ENCODE measurements around the gene ZNF205. TPM values are rescaled to one million over a fixed set of nuclear protein-coding genes. Genes with fewer than 3 reads are reported as not detected.

The ZNF205 gene
- total and polyA plus RNA-seq, 8 donors = 0.87 to 27.5 (median 12.9) TPM

GRCh38 chr16:3140603-3141427 is 28.4 kb downstream of the ZNF205 start:
- no peaks in the 10 kb centered on the region for H3K27me3 ChIP-seq
- H3K4me3 ChIP-seq = no peak overlapping the region
- H3K9me3 ChIP-seq = no peaks in the 10 kb centered on the region
- intact Hi-C loops (cut with DNase I; ENCODE audit: low total_unique reads) = no loop called here
- WGBS, 5 donors = 94 to 96% (median 95%) methylated on average over 34 to 69 of the region's 69 CpGs
- no peak overlapping the region for H3K27ac ChIP-seq
- DNase-seq = no peak
- peaks cover 2 to 14% (median 8%) of the 10 kb centered on the region in 4 donors for H3K4me1 ChIP-seq
- TF ChIP-seq POLR2AphosphoS5 (IDR thresholded peaks at IDR 0.05) (no peak), EP300 (IDR thresholded peaks at IDR 0.05) (no peak), POLR2A (IDR thresholded peaks at IDR 0.05) (no peak)
- TF ChIP-seq, protein P1, sequence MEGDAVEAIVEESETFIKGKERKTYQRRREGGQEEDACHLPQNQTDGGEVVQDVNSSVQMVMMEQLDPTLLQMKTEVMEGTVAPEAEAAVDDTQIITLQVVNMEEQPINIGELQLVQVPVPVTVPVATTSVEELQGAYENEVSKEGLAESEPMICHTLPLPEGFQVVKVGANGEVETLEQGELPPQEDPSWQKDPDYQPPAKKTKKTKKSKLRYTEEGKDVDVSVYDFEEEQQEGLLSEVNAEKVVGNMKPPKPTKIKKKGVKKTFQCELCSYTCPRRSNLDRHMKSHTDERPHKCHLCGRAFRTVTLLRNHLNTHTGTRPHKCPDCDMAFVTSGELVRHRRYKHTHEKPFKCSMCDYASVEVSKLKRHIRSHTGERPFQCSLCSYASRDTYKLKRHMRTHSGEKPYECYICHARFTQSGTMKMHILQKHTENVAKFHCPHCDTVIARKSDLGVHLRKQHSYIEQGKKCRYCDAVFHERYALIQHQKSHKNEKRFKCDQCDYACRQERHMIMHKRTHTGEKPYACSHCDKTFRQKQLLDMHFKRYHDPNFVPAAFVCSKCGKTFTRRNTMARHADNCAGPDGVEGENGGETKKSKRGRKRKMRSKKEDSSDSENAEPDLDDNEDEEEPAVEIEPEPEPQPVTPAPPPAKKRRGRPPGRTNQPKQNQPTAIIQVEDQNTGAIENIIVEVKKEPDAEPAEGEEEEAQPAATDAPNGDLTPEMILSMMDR (IDR thresholded peaks at IDR 0.05) = no peak
- H3K36me3 ChIP-seq = peaks cover 24 to 62% (median 60%) of the 10 kb centered on the region in 4 donors

DNA sequence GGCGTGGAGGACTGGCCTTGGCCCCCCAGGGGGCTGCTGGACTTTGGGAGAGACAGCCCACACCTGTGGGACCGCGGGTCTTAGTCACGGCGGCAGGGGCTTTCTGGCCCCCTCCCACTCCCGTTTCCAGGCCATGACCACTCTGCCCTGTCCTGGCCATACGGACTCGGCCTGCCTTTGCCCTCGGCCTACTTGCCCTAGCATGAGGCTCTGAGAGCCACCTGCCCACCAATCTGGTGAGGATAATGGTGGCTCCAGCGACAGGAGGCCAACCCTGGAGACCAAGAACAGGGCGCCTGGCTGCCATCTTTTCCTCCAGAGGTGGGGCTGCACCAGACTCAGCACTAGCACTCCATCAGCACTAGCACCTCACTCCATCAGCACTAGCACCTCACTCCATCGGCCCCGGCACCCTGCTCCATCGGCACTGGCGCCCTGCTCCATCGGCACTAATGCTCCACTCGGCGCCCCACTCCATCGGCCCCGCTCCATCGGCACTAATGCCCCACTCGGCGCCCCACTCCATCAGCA is 29.5 kb downstream of the ZNF205 start:
- TF ChIP-seq, protein P1 (IDR thresholded peaks at IDR 0.05) = no peak
- TF ChIP-seq EP300 (IDR thresholded peaks at IDR 0.05) (no peak), POLR2A (IDR thresholded peaks at IDR 0.05) (no peak), POLR2AphosphoS5 (IDR thresholded peaks at IDR 0.05) (no peak)
- WGBS, 5 donors = 94 to 96% (median 95%) methylated on average over 16 to 23 of the region's 23 CpGs
- no peak overlapping the region for H3K4me3 ChIP-seq
- H3K36me3 ChIP-seq = peaks cover 24 to 62% (median 60%) of the 10 kb centered on the region in 4 donors
- intact Hi-C loops (cut with DNase I; ENCODE audit: low total_unique reads) = no loop called here
- H3K27ac ChIP-seq = no peak overlapping the region
- H3K27me3 ChIP-seq = no peaks in the 10 kb centered on the region
- H3K4me1 ChIP-seq = peaks cover 0 to 6% (median 0%) of the 10 kb centered on the region in 4 donors
- DNase-seq = no peak
- H3K9me3 ChIP-seq = no peaks in the 10 kb centered on the region

GRCh38 chr16:3142327-3142726 is 29.9 kb downstream of the ZNF205 start:
- Histone ChIP-seq H3K36me3 (peaks cover 24 to 60% (median 57%) of the 10 kb centered on the region in 4 donors), H3K9me3 (no peaks in the 10 kb centered on the region), H3K4me1 (peaks cover 0 to 2% (median 0%) of the 10 kb centered on the region in 4 donors), H3K27me3 (no peaks in the 10 kb centered on the region), H3K4me3 (no peak overlapping the region), H3K27ac (no peak overlapping the region)
- intact Hi-C loops (cut with DNase I; ENCODE audit: low total_unique reads) = no loop called here
- DNase-seq = no peak
- 95 to 98% (median 97%) methylated on average over 22 of the region's 22 CpGs for WGBS, 5 donors
- TF ChIP-seq POLR2A (IDR thresholded peaks at IDR 0.05) (no peak), EP300 (IDR thresholded peaks at IDR 0.05) (no peak), POLR2AphosphoS5 (IDR thresholded peaks at IDR 0.05) (no peak)
- TF ChIP-seq, protein P1 (IDR thresholded peaks at IDR 0.05) = no peak

- WGBS, 5 donors = 86 to 97% (median 92%) methylated on average over 11 to 13 of the region's 13 CpGs
- no peaks in the 10 kb centered on the region for H3K4me1 ChIP-seq
- DNase-seq = no peak
- no peak overlapping the region for H3K4me3 ChIP-seq
- intact Hi-C loops (cut with DNase I; ENCODE audit: low total_unique reads) = no loop called here
- no peaks in the 10 kb centered on the region for H3K27me3 ChIP-seq
- H3K36me3 ChIP-seq = peaks cover 24 to 56% (median 53%) of the 10 kb centered on the region in 4 donors
- no peaks in the 10 kb centered on the region for H3K9me3 ChIP-seq
- TF ChIP-seq EP300 (IDR thresholded peaks at IDR 0.05) (no peak), POLR2A (IDR thresholded peaks at IDR 0.05) (no peak), POLR2AphosphoS5 (IDR thresholded peaks at IDR 0.05) (no peak)
- TF ChIP-seq, protein P1 (IDR thresholded peaks at IDR 0.05) = no peak
- no peak overlapping the region for H3K27ac ChIP-seq
These were observed 30.4 kb downstream of the ZNF205 start for GRCh38 chr16:3142770-3143169.
